Activated CD4-positive, alpha-beta T cell treated with anti-CD3 and anti-CD28 coated beads for 36 hours (primary cell): ENCODE data around the gene CYB561. TPM values are rescaled to one million over a fixed set of nuclear protein-coding genes. Genes with fewer than 3 reads are reported as not detected.

Experiments
- ATAC-seq: fragments of 200-7000 bp; cut with Tn5 transposase; one replicate; pipeline ENCODE4 v1.10.0; 2021; ENCODE audit warnings: mild to moderate bottlenecking, moderate library complexity
- CTCF ChIA-PET: fragments of 350-600 bp; sonication (Branson Sonifier 250); formaldehyde crosslinking; loops from one replicate; lab custom pipeline; 2021; ENCODE audit warnings: antibody characterized with exemption; lab: Charles Lee
- POLR2A ChIA-PET: fragments of 350-600 bp; sonication (Branson Sonifier 250); formaldehyde crosslinking; loops from one replicate; lab custom pipeline; 2021; ENCODE audit warnings: antibody characterized with exemption, inconsistent platforms; lab: Charles Lee
- DNase-seq: peaks from one replicate; pipeline ENCODE4 v3.0.0-alpha.2; 2020
- H3K27ac Mint-ChIP-seq: one replicate; pipeline ENCODE4 v1.8.0; 2021; ENCODE audit warnings: mixed read lengths
- H3K27me3 Mint-ChIP-seq: one replicate; pipeline ENCODE4 v1.8.0; 2021; ENCODE audit warnings: mixed read lengths
- H3K36me3 Mint-ChIP-seq: one replicate; pipeline ENCODE4 v1.8.0; 2021; ENCODE audit warnings: low read depth, mixed read lengths
- H3K4me1 Mint-ChIP-seq: one replicate; pipeline ENCODE4 v1.8.0; 2021; ENCODE audit warnings: mixed read lengths
- H3K4me3 Mint-ChIP-seq: one replicate; pipeline ENCODE4 v1.8.0; 2021; ENCODE audit warnings: mild to moderate bottlenecking, moderate library complexity, mixed read lengths
- H3K9me3 Mint-ChIP-seq: one replicate; pipeline ENCODE4 v1.8.0; 2021; ENCODE audit warnings: low read depth, mixed read lengths
- intact Hi-C, 2 experiments: fragments of 100-400 bp; cut with DNase I in 1 of 2; cut with micrococcal nuclease in 1 of 2; formaldehyde crosslinking; loops; one replicate each; pipeline versions ENCODE4 v1.14.2 to v1.15.1; 2022 to 2024; cut with DNase I, micrococcal nuclease
- total RNA-seq, 2 experiments: library from RNA; stranded (reverse); gene quantifications; one replicate each; pipeline ENCODE4 v1.2.3, GENCODE V29; 2021

Gene CYB561
- total RNA-seq, 2 experiments from 2014 or later, result 2.5 to 3.0 TPM

- intact Hi-C loops, result loop anchor here (2.0 to 10.0 kb wide), 3 partner anchors 19 to 705 kb away; partner anchors contain the start of gene ACE (in 1 of the 2)
- peak overlapping the region; percentile 82 for H3K27ac Mint-ChIP-seq
- CTCF ChIA-PET, result interaction anchor here (0.8 to 2.3 kb wide), 9 partner anchors 9 to 172 kb away, joined by 3 to 9 read pairs (median 4); no protein-coding TSS in a partner anchor
- DNase-seq (no peak), ATAC-seq (peak; percentile 38)
- H3K9me3 Mint-ChIP-seq, result no peaks in the 10 kb centered on the region
- H3K27me3 Mint-ChIP-seq, result no peaks in the 10 kb centered on the region
- H3K4me1 Mint-ChIP-seq, result peaks cover 24% of the 10 kb centered on the region
- H3K4me3 Mint-ChIP-seq, result no peak overlapping the region
- no peaks in the 10 kb centered on the region for H3K36me3 Mint-ChIP-seq
- POLR2A ChIA-PET, result interaction anchor here (0.7 kb wide), 2 partner anchors 746 to 1904 kb away, joined by 3 read pairs; no protein-coding TSS in a partner anchor
Observed at GRCh38 chr17:63440127-63440769, 5.9 kb downstream of the CYB561 start.

GRCh38 chr17:63439687-63440086 is 6.4 kb downstream of the CYB561 start:
- CTCF ChIA-PET, result interaction anchor here (0.8 to 2.3 kb wide), 9 partner anchors 9 to 172 kb away, joined by 3 to 9 read pairs (median 4); no protein-coding TSS in a partner anchor
- Mint-ChIP-seq H3K36me3 (no peaks in the 10 kb centered on the region), H3K4me3 (no peak overlapping the region), H3K9me3 (no peaks in the 10 kb centered on the region), H3K27ac (peak overlapping the region; percentile 82), H3K4me1 (peaks cover 25% of the 10 kb centered on the region), H3K27me3 (no peaks in the 10 kb centered on the region)
- intact Hi-C loops, result loop anchor here (2.0 to 10.0 kb wide), 4 partner anchors 19 to 705 kb away; partner anchors contain the start of genes ACE (in 1 of the 2) and DCAF7 (in 1 of the 2)
- DNase-seq (no peak), ATAC-seq (peak; percentile 55)
- POLR2A ChIA-PET, result interaction anchor here (0.7 kb wide), 2 partner anchors 745 to 1905 kb away, joined by 3 read pairs; no protein-coding TSS in a partner anchor

- Mint-ChIP-seq H3K27me3 (no peaks in the 10 kb centered on the region), H3K36me3 (no peaks in the 10 kb centered on the region), H3K4me1 (peaks cover 25% of the 10 kb centered on the region), H3K9me3 (no peaks in the 10 kb centered on the region), H3K4me3 (no peak overlapping the region), H3K27ac (no peak overlapping the region)
- DNase-seq (no peak), ATAC-seq (no peak)
- CTCF ChIA-PET, result interaction anchor here (1.1 to 2.3 kb wide), 2 partner anchors 13 to 134 kb away, joined by 3 to 9 read pairs; no protein-coding TSS in a partner anchor
- intact Hi-C loops, result loop anchor here in 1 of 2 experiments (2.0 kb wide), 1 partner anchor 112 kb away; the partner anchor contains the start of gene DCAF7
- POLR2A ChIA-PET, result no interaction called here
Observed at GRCh38 chr17:63438092-63439051, 7.7 kb downstream of the CYB561 start.

GRCh38 chr17:63437287-63438091 is 8.6 kb downstream of the CYB561 start:
- no peaks in the 10 kb centered on the region for H3K9me3 Mint-ChIP-seq
- no peak for DNase-seq
- no peak overlapping the region for H3K27ac Mint-ChIP-seq
- no peak for ATAC-seq
- ChIA-PET CTCF (interaction anchor here (0.7 to 1.3 kb wide), 2 partner anchors 10 to 179 kb away, joined by 3 to 6 read pairs; no protein-coding TSS in a partner anchor), POLR2A (no interaction called here)
- no peaks in the 10 kb centered on the region for H3K27me3 Mint-ChIP-seq
- intact Hi-C loops, result loop anchor here in 1 of 2 experiments (2.0 kb wide), 1 partner anchor 113 kb away; the partner anchor contains the start of gene DCAF7
- H3K4me1 Mint-ChIP-seq, result peaks cover 25% of the 10 kb centered on the region
- H3K4me3 Mint-ChIP-seq, result no peak overlapping the region
- no peaks in the 10 kb centered on the region for H3K36me3 Mint-ChIP-seq

- ATAC-seq (no peak), DNase-seq (no peak)
- POLR2A ChIA-PET, result no interaction called here
- no peaks in the 10 kb centered on the region for H3K27me3 Mint-ChIP-seq
- no peak overlapping the region for H3K27ac Mint-ChIP-seq
- CTCF ChIA-PET, result interaction anchor here (0.7 to 2.3 kb wide), 6 partner anchors 8 to 179 kb away, joined by 3 to 18 read pairs (median 8); no protein-coding TSS in a partner anchor
- peaks cover 23% of the 10 kb centered on the region for H3K4me1 Mint-ChIP-seq
- H3K36me3 Mint-ChIP-seq, result no peaks in the 10 kb centered on the region
- no peaks in the 10 kb centered on the region for H3K9me3 Mint-ChIP-seq
- intact Hi-C loops, result no loop called here
- H3K4me3 Mint-ChIP-seq, result no peak overlapping the region
Observed at GRCh38 chr17:63436523-63437110, 9.5 kb downstream of the CYB561 start.

GRCh38 chr17:63435681-63436522 is 10.2 kb downstream of the CYB561 start:
- H3K27me3 Mint-ChIP-seq, result no peaks in the 10 kb centered on the region
- intact Hi-C loops, result no loop called here
- ATAC-seq (no peak), DNase-seq (no peak)
- no peak overlapping the region for H3K27ac Mint-ChIP-seq
- no peak overlapping the region for H3K4me3 Mint-ChIP-seq
- POLR2A ChIA-PET, result interaction anchor here (0.5 to 0.6 kb wide), 2 partner anchors 186 to 295 kb away, joined by 3 to 4 read pairs; no protein-coding TSS in a partner anchor
- H3K4me1 Mint-ChIP-seq, result peaks cover 23% of the 10 kb centered on the region
- CTCF ChIA-PET, result interaction anchor here (0.9 to 2.3 kb wide), 8 partner anchors 8 to 262 kb away, joined by 3 to 18 read pairs (median 5); no protein-coding TSS in a partner anchor
- no peaks in the 10 kb centered on the region for H3K36me3 Mint-ChIP-seq
- H3K9me3 Mint-ChIP-seq, result no peaks in the 10 kb centered on the region

GRCh38 chr17:63434951-63435571 is 11.0 kb downstream of the CYB561 start:
- intact Hi-C loops, result no loop called here
- H3K27ac Mint-ChIP-seq, result peak overlapping the region; percentile 12

GRCh38 chr17:63433746-63434591 is 12.1 kb downstream of the CYB561 start:
- Mint-ChIP-seq H3K4me1 (peaks cover 8% of the 10 kb centered on the region), H3K27ac (no peak overlapping the region), H3K36me3 (no peaks in the 10 kb centered on the region), H3K27me3 (no peaks in the 10 kb centered on the region), H3K9me3 (no peaks in the 10 kb centered on the region), H3K4me3 (no peak overlapping the region)
- DNase-seq, result no peak
- ATAC-seq, result no peak
- intact Hi-C loops, result no loop called here
- ChIA-PET POLR2A (interaction anchor here (0.6 kb wide), 1 partner anchor 149 kb away, joined by 3 read pairs; no protein-coding TSS in a partner anchor), CTCF (interaction anchor here (0.7 to 2.3 kb wide), 6 partner anchors 8 to 276 kb away, joined by 3 to 17 read pairs (median 4); partner anchors contain the start of gene MAP3K3)

More at GRCh38 chr17:63434951-63435571, 11.0 kb downstream of the CYB561 start:
- DNase-seq, result peak; percentile 46
- ChIA-PET POLR2A (interaction anchor here (0.5 to 0.6 kb wide), 3 partner anchors 150 to 296 kb away, joined by 3 to 4 read pairs (median 3); no protein-coding TSS in a partner anchor), CTCF (interaction anchor here (0.7 to 2.3 kb wide), 8 partner anchors 9 to 275 kb away, joined by 3 to 18 read pairs (median 4); partner anchors contain the start of gene MAP3K3)
- H3K36me3 Mint-ChIP-seq, result no peaks in the 10 kb centered on the region
- ATAC-seq, result no peak
- peaks cover 16% of the 10 kb centered on the region for H3K4me1 Mint-ChIP-seq
- no peaks in the 10 kb centered on the region for H3K9me3 Mint-ChIP-seq
- H3K4me3 Mint-ChIP-seq, result no peak overlapping the region
- no peaks in the 10 kb centered on the region for H3K27me3 Mint-ChIP-seq
